ENCODE measurements around the gene NCL.

DNA sequence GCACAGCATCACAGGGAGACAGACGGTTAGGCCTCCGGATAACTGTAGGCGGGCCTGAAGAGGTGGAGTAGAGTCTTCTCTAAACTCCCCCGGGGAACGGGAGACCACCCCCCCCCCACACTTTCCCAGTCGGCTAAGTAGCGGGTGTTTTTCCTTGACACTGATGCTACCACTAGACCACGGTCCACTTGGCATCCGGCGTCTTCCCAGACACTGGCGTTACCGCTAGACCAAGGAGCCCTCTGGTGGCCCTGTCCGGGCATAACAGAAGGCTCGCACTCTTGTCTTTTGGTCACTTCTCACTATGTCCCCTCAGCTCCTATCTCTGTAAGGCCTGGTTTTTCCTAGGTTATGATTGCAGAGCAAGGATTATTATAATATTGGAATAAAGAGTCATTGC, 25.7 kb upstream of the NCL start:
- TF ChIP-seq, protein P1, sequence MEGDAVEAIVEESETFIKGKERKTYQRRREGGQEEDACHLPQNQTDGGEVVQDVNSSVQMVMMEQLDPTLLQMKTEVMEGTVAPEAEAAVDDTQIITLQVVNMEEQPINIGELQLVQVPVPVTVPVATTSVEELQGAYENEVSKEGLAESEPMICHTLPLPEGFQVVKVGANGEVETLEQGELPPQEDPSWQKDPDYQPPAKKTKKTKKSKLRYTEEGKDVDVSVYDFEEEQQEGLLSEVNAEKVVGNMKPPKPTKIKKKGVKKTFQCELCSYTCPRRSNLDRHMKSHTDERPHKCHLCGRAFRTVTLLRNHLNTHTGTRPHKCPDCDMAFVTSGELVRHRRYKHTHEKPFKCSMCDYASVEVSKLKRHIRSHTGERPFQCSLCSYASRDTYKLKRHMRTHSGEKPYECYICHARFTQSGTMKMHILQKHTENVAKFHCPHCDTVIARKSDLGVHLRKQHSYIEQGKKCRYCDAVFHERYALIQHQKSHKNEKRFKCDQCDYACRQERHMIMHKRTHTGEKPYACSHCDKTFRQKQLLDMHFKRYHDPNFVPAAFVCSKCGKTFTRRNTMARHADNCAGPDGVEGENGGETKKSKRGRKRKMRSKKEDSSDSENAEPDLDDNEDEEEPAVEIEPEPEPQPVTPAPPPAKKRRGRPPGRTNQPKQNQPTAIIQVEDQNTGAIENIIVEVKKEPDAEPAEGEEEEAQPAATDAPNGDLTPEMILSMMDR (IDR thresholded peaks at IDR 0.05), result no peak
- no peak for TF ChIP-seq POLR2A (IDR thresholded peaks at IDR 0.05)

Data from ovary (tissue), 3 donors.